Measurements from ENCODE around the gene ITGAL.

- TF ChIP-seq CTCF (IDR thresholded peaks at IDR 0.05) (no peak), EZH2 (IDR thresholded peaks at IDR 0.05; ENCODE audit: borderline replicate concordance, insufficient read depth, low read depth, low read length, poor library complexity, severe bottlenecking) (no peak)
These were observed 69.2 kb downstream of the ITGAL start for GRCh38 chr16:30541502-30542329.

Measured in B cell (primary cell).